M059J (cell line): ENCODE data around the gene SNX3. TPM values are rescaled to one million over a fixed set of nuclear protein-coding genes. Genes with fewer than 3 reads are reported as not detected.

ENCODE experiments used
- DNase-seq: peaks from one replicate; pipeline ENCODE4 v3.0.0-alpha.2; 2012; ENCODE audit warnings: low read depth
- total RNA-seq: library from RNA; depleted of rRNA; stranded (reverse); fragments of >200 nt; shearing (Covaris generic); gene quantifications from 2 replicates; pipeline ENCODE4 v1.2.3, GENCODE V29; 2014

The SNX3 gene
- total RNA-seq, 1 experiment from 2014 or later = 371 TPM

DNA sequence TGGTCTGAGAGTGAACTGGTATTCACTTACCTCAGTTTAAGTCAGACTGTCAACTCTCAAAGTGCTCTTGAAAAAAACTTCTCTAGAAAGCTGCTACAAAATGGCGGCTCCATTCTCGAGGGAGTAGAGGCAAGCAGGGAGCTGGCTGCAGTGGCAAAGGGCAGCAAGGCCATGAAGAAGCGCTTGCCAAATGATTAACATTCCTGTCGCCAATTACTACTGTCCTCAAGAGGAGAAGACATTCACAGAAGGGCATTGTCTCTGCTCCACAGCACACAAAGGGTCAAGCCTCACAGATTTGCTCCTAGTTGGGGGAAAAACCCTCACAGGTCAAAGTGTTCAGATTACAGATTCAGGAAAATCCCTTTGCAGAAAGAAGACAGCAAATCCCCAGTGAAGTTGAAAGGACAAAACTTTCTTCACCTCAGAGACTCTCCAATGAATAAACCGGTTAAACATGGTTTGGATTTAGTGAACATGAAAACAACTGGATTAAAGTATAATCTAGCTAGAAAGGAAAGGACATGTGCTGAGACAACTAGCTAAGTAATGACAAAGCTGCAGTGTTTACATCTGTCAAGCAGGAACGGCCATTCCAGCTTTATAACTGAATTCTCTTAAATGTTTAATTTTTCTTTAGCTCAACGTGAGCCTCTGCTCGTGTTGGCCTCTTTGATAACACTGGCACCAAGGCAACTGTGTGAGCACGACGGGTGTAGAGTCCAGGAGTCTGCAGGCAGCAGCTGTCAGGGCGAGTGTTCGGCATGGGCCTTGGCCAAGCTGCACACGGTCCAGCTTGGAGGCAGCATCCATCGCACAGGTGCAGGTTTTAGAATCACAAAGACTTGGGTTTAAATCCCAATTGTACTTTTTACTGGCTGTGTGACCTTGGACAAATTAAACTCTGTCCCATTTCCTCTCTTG lies 57.4 kb downstream of the SNX3 start:
- no peak for DNase-seq

DNA sequence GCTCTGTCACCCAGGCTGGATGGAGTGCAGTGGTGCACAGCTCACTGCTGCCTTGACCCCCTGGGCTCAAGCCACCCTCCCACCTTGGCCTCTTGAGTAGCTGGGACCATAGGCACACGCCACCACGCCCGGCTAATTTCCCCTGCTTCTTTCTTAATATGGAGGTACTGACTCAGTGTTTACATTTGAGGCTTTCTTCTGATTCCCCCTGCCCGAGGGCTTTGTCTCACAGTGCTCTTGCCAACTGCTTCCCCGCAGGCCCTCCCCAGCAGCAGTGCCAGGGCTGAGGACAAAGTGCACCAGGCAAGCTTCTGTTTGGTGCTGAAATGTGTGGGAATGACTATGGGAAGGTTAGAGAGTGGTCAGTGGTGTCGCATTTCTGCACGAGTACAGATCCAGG lies 60.2 kb downstream of the SNX3 start:
- peak; percentile 99 for DNase-seq

DNA sequence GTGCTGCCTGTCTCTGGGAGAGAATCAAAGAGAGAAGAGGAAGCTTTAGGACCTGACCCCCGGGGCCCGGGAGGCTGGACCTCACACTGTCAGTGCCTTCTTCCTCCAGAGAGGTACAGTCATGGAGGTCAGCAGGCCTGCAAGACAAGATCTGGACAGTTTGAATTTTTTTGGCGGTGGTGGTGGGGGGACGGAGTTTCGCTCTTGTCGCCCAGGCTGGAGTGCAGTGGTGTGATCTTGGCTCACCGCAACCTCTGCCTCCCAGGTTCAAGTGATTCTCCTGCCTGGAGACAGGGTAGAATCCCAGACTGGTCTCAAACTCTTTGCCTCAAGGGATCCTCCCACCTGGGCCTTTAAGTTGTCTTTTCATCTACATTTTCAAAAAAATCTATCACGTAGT lies 60.7 kb downstream of the SNX3 start:
- DNase-seq = peak; percentile 10

DNA sequence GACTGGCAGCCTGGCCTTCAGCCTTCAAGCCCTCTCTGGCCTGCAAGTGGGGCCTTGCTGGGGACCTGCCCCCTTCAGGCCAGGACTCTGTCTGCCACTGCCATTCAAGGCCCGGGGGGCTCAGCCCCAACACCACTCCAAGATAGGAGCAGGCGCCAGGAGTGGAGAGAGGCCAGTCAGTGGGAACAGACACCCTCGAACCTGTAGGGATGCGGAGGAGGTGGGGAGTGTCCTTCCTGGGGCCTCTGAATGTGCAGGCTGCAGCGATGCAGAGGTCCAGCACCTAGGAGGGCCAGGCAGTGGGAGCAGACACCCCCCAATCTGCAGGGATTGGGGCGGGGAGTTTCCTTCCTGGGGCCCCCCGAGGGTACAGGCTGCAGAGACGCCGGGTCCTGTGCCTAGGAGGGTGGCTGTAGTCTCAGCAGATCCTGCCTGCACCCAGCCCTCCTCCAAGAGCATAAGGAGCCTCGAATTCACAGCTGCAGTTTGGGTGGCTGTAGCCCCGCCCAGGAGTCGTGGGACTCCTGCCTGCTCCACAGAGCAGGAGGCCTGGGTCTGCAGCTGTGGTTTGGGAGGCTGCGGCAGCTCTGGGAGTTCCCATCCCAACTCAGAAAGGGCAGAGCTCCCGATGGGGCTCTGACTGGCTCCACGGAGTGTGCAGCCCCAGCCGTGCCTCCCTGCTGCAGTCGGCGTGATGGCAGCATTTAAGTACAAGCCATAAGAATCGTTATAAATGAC lies 61.9 kb downstream of the SNX3 start:
- DNase-seq = no peak

DNA sequence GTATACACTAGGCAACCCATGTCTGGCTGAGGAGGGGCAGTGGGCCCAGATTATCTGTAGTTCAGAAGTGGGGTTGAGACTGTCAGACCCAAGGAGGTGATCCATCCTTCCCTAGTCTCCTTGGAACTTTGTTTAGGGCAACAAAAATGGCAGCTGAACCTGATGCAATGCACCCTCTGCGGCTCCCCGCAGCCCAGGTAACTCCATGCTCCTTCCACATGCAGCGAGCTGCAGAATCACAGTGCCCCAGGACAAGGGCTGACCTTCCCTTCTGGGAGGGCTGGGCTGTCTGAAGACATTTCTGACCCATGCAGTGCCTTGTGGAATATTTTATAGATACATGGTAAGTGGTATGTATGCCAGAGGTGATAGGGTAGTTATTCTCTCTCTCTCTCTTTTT lies 65.6 kb downstream of the SNX3 start:
- no peak for DNase-seq

DNA sequence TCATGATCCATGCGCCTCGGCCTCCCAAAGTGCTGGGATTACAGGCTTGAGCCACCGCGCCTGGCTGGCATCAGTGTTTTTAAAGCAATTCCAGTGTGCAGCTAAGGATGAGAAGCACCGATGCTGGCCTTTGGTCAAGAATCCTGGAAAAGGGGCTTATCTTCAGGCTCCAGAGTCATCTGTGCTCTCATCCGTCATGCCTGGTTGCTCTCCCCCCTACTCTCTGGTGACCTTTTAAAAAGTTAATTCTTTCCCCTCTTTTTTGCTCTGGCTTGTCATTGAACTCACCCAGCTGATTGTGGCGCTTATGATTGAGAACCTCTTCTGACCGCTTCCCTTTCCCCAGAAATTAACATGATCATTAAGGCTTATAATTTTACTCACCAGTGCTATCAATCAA lies 66.3 kb downstream of the SNX3 start:
- DNase-seq = no peak

DNA sequence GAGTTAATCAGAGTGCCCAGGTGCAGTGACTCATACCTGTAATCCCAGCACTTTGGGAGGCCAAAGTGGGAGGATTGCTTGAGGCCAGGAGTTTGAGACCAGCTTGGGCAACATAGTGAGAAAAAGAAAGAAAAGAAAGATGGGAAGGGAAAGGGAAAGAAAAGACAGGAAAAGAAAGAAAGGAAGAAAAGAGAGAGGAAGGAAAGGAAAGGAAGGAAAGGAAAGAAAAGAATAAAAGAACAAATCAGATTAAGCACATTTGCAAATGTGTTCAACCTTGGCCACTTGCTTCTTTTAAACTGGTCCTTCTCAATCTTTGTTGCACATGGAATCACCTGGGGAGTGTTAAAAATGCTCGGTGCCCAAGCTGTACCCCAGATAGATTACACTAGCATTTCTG lies 67.0 kb downstream of the SNX3 start:
- no peak for DNase-seq

DNA sequence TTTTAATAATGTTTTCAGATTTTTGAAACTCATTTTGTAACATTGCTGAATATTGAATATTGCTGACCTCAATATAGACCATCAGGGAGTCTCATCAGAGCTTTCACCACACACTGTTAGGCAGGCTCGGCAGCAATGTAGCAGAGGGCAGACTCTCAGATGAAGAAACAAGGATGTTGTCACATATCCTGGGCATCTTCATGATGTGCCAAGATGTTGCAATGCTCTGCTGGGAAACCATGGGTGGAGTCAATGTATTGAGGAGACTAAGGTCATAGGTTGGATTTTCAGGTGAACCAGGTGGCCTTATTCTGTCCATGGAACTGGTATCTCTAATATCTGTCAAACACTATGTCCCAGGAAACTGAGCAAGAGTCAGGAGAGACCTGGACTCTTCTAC lies 67.7 kb downstream of the SNX3 start:
- DNase-seq = no peak

DNA sequence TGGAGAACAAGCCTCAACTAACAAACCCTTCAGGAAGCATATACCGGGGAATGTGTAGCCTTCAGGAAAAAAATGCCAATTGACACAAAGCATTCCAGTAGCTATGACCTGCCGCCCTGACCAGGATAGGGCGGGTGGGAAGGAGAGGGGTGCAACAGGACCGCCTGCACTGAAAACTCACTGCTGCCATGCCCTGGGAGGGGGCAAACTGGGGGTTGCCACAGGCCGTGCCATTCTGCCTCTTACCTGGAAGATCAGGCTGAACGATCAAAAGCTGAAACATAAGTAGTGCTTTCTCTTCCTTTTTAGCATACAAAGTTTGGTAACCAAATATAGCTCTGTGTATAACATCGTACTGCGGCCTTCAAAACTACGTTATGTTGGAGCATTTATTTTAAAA lies 73.3 kb downstream of the SNX3 start:
- DNase-seq = no peak

DNA sequence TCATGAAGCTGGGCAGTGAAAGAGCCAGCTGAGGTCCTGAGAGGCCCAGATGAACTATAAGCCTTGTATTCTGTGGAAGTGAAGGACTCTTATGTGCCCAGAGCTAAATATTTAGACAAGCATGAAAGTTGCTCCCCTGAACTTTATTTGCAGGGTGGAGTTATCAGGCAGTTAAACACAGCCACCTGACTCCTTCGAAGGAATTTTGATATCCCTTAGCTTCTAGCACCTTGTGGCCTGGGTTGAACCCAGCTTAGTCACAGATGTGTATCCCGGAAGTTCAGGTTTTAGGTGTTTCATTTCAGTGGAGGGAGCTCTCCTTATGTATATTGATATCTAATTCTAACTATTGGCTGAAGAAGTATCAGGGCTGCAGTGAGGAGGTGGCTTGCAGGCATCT lies 74.6 kb downstream of the SNX3 start:
- no peak for DNase-seq

DNA sequence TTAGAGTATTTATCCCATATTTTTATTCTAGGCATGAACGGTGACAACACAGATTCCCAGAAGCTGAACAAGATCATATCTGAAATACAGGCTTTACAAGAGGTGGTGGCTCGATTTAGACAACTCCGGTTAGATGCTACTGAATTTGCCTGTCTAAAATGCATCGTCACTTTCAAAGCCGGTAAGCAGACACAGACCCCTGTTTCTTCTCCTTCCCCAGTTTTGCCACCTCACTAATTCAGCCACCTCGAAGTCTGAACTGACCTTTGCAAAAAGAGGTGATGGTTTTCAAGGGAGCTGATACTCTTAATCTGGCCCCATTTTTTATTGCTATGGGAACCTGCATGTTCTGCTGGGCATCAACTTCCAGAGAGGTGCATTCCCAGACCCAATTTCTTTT lies 80.1 kb downstream of the SNX3 start:
- no peak for DNase-seq

DNA sequence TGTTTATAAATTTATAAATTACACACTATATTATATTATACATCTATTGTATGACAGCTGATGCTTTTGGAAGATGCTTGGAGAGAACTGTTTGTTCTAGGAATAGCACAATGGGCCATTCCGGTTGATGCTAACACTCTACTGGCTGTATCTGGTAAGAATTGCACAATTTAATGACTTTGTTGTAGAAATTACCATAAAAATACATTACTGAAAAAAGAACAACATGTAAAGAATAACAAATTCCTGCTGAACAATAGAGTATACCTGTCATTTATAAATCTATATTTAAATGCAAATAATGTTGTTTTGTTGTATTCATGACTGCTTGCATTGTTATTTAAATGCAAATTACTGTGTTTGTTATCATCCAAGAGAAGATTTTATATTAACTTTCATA lies 80.6 kb downstream of the SNX3 start:
- DNase-seq = no peak

DNA sequence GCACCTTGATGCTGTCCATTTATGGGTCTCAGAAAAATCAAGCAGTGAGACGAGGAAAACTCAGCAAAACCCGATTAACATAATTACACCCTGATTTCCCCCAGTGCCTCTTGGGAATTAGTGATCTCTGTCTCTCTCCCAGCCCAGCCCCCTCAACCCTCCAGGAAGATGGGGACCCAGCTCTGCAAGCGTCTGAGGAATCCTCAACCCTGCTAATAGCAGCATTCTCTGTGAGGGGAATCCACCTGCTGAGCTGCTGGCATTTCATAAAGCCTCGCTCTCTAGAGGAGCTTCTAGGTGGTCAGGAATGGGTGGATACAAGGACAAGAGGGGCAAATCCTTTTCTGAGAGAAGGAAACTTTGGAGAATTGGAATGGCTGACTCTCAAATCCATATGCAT lies 81.1 kb downstream of the SNX3 start:
- DNase-seq = no peak

DNA sequence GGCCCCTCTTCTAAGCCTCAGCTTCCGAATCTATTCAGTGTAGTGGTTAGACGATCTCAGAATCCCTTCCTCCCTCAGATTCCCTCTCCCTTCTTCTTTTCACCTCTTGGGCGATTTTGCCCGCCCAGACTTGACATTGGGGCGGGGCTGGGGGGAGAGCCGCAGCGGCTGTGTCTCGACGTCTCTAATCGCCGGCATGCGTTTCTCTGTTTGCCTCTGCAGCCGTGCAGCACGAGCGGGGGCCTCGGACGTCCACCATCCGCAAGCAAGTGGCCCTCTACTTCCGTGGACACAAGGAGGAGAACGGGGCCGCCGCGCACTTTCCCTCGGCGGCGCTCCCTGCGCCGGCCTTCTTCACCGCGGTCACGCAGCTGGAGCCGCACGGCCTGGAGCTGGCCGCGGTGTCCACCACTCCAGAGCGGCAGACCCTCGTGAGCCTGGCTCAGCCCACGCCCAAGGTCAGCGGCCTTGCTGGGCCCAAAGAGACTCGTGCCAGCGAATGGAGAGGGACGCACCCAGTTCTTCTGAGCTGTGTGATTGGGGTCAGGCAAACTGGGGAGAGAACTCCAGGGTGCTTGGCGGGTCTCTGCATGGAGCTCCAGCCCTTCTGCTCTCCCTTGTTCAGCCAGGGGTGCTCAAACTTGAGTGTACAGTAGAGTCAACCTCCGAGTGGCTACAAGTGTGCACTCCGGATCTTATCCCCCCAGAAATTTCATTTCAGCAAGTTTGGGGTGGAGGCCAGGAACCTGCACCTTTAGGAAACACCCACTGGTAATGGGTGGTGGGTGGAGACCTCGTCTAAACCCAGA lies 84.4 kb downstream of the SNX3 start:
- no peak for DNase-seq

DNA sequence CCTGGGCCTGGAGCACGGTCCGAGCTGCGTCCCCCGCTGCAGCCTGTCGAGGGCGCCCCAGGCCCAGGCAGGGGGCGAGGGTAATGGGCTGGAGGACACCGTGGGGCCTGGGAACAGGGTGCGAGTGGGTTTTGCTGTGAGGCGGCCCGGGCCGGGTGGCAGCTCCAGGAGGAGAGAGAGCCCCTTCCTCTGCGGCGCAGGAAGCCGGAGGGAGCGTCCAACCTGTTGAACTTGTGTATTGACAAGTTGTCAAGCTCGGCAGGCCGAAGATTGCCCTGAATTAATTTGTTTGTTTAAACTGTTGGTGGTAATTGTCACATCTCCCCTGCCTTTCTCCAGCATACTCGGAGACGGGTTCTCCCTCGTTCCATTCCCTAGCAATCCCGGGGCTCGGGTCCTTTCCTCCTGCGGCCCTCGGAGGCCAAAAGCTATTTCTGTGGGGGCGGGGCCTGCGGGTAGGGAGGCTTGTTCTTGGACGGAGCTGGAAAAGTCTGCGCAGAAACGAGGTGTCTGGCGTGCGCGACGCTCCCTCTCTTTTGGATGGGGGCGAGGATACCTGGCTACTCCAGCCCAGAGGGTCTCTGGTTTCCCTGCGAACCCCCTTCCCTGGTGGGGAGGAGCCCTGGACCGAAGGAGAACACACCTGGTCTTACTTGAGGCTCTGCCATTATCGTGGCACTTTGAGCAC lies 85.1 kb downstream of the SNX3 start:
- no peak for DNase-seq

DNA sequence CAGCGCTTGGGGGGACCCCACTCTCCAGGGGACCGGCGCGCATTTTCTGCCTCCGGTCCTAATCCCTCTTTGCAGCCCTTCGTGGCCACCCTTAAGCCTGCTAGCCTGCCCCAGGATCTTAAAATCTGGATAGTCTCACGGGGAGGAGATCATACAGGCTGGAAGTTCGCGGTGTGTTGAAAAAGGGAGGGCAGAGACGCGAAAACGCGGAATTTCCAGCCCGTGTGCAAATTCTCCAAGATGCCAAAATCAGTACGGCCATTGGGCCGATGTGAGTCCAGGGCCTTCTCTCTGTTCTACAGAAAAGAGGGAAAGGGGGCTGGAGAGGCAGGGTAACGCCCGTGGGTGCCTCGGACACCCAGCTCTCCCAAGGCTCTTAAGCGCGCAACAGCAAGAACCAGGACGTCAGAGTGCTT lies 85.7 kb downstream of the SNX3 start:
- DNase-seq = no peak

DNA sequence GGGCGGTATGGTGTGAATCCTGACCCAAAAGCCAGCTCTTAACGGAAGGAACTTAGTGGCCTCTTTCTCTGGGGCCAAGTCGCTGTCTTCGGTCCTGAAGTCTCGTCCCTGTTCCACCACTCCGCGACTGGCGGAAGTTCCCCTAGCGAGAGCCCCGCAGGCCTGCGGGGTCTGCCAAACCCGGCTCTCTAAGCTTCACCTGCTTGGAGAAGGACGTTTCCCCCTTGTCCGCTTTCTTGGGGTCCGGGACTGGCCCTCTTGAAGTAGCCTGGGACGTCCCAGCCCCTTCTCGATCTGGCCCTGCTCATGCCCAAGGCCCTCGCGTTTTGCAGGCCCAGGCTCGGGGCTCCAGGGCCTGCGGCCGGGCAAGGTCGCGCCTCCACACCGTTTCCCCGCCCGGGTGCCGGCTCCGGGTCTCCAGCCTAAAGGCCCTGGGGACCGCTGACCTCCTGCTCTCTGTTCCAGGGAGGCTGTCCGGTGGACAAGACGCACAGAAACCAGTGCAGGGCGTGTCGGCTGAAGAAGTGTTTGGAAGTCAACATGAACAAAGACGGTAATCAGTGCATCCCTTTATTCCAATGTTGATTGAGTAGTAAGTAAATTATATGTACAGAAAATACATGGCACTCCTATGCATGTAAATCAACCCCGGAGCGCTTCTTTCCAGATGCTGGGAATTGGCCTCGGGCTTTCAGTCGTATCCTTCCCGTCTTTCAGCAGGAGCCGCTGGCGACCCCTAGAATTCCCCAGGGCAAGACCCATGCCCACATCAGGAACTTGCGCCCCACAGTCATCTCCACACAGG lies 86.3 kb downstream of the SNX3 start:
- no peak for DNase-seq

DNA sequence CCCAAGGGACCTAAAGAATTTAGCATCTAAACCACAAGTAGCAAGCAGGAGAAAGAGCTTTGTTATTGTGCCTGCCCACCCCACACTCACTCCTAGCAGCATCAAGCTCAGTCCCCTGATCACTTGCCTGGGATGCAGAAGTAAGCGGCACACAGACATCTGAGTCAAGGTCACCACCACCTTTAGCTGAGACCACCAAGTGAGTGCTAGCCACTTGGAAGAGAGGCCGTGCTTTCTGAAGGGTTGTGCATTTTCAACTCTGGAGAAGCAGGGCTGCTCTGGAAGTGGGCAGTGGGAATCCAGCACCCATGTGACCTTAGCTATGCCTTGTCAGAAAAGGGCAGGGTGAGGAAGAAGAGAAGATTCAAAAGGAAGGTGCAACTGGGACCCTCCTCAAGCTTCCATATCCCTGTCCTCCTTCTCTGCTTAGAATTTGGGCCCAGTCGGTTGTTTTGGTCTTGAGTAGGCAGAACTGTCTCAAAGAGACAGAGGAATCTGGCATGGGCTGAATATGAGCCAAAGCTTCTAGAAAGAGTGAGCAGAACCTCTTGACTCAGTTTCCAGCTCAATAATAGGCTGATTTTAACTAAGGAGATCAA lies 88.8 kb downstream of the SNX3 start:
- no peak for DNase-seq

DNA sequence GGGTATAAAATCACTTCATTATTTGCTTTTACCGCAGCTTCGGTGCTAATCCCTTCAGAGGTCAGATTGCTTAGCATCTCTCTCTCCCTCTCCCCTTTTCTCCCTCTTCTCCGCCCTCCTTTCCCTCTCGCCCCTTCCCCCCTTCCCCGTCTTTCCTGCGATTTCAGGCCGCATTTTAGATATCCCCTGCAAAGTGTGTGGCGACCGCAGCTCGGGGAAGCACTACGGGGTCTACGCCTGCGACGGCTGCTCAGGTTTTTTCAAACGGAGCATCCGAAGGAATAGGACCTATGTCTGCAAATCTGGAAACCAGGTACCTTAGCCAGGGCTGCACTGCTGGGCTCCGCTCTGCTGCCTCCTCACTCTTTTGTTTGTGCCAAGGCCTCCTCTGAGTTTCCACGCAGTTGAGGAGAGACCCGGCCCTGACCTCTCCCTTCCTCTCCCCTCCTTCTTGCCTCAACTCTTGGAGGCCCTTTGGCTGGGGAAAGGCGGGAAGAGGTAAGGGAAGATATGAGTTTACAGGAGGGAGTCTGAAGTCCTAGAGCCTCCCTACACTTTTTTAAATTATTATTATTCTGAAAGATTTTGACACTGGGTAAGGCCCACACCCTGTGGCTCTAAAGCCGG lies 89.4 kb downstream of the SNX3 start:
- DNase-seq = no peak
